ENCODE data around the gene SACS. TPM values are rescaled to one million over a fixed set of nuclear protein-coding genes. Genes with fewer than 3 reads are reported as not detected.
"Not testable (repeated sequence)": the region's sequence is repeated elsewhere in the genome, so short reads cannot be mapped to it uniquely, and the experiment has no call there.

Gene SACS
- total and polyA plus RNA-seq, 4 donors, result 0.50 to 7.2 (median 2.9) TPM

GRCh38 chr13:23408026-23408425 is 25.5 kb downstream of the SACS start:
- 87% methylated on average over 5 of the region's 5 CpGs for WGBS
- no peaks in the 10 kb centered on the region for H3K9me3 ChIP-seq (ENCODE audit: control insufficient read depth in 4 of 4, low read length in 3 of 4)
- no peak for TF ChIP-seq CTCF (IDR thresholded peaks at IDR 0.05; ENCODE audit: low read depth, low read length, missing input control)
- TF ChIP-seq ZBTB33 (IDR thresholded peaks at IDR 0.05), result no peak
- TF ChIP-seq REST (IDR thresholded peaks at IDR 0.05), result no peak
- TF ChIP-seq, protein P1, sequence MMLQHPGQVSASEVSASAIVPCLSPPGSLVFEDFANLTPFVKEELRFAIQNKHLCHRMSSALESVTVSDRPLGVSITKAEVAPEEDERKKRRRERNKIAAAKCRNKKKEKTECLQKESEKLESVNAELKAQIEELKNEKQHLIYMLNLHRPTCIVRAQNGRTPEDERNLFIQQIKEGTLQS (IDR thresholded peaks at IDR 0.05), result no peak
- TF ChIP-seq GABPA (IDR thresholded peaks at IDR 0.05 in 1 of 2, conservative IDR thresholded peaks at IDR 0.05 in 1 of 2), result no peak
- TF ChIP-seq FOXA2 (IDR thresholded peaks at IDR 0.05), result no peak
- no peak for TF ChIP-seq NR2F2 (IDR thresholded peaks at IDR 0.05)
- TF ChIP-seq FOXA1 (IDR thresholded peaks at IDR 0.05), result no peak
- no peak for TF ChIP-seq HNF4G (IDR thresholded peaks at IDR 0.05)
- TF ChIP-seq SP1 (IDR thresholded peaks at IDR 0.05), result no peak
- no peak for TF ChIP-seq RXRA (IDR thresholded peaks at IDR 0.05)
- TF ChIP-seq, protein P2, sequence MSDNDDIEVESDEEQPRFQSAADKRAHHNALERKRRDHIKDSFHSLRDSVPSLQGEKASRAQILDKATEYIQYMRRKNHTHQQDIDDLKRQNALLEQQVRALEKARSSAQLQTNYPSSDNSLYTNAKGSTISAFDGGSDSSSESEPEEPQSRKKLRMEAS (IDR thresholded peaks at IDR 0.05), result no peak
- no peak for TF ChIP-seq RAD21 (IDR thresholded peaks at IDR 0.05)
- no peak for TF ChIP-seq JUND (IDR thresholded peaks at IDR 0.05)
- no peak for TF ChIP-seq HNF4A (conservative IDR thresholded peaks at IDR 0.05)
- peaks cover 0 to 3% (median under 1%) of the 10 kb centered on the region in 4 donors for H3K27me3 ChIP-seq (ENCODE audit: control insufficient read depth in 4 of 4, insufficient read depth in 4 of 4, low read length in 3 of 4)
- H3K4me1 ChIP-seq (ENCODE audit: control insufficient read depth in 4 of 4, insufficient read depth in 4 of 4, low read length in 3 of 4), result no peaks in the 10 kb centered on the region
- no peaks in the 10 kb centered on the region for H3K36me3 ChIP-seq (ENCODE audit: control insufficient read depth in 4 of 4, insufficient read depth in 3 of 4, low read depth in 1 of 4, low read length in 3 of 4)
- no peak overlapping the region for H3K27ac ChIP-seq (ENCODE audit: low read depth in 1 of 2, low read length in 2 of 2)
- no peak for DNase-seq (ENCODE audit: low spot score)
- no peak overlapping the region for H3K9ac ChIP-seq (ENCODE audit: low read depth in 1 of 2, low read length in 2 of 2)
- no peak overlapping the region for H3K4me3 ChIP-seq (ENCODE audit: low read depth in 1 of 3, low read length in 3 of 3)

- not testable (repeated sequence) for H3K27ac ChIP-seq (ENCODE audit: low read depth in 1 of 2, low read length in 2 of 2); H3K4me3 ChIP-seq (ENCODE audit: low read depth in 1 of 3, low read length in 3 of 3); H3K9ac ChIP-seq (ENCODE audit: low read depth in 1 of 2, low read length in 2 of 2); H3K36me3 ChIP-seq (ENCODE audit: control insufficient read depth in 4 of 4, insufficient read depth in 3 of 4, low read depth in 1 of 4, low read length in 3 of 4); DNase-seq (ENCODE audit: low spot score); H3K4me1 ChIP-seq (ENCODE audit: control insufficient read depth in 4 of 4, insufficient read depth in 4 of 4, low read length in 3 of 4); H3K27me3 ChIP-seq (ENCODE audit: control insufficient read depth in 4 of 4, insufficient read depth in 4 of 4, low read length in 3 of 4); H3K9me3 ChIP-seq (ENCODE audit: control insufficient read depth in 4 of 4, low read length in 3 of 4)
- 85% methylated on average over 2 of the region's 2 CpGs for WGBS
These were observed 32.3 kb downstream of the SACS start for GRCh38 chr13:23401156-23401555.

Data from liver (tissue), 9 donors.